AG04449 (cell line): Measurements from ENCODE around the gene ABO.

Source experiments
- CTCF ChIA-PET: fragments of 350-600 bp; formaldehyde crosslinking; extraction: SDS; loops from one replicate; lab custom pipeline; 2021; ENCODE audit warnings: antibody characterized with exemption; lab: Yijun Ruan, JAX
- POLR2A ChIA-PET: fragments of 400-600, 350-600 bp; formaldehyde crosslinking; extraction: SDS; loops from one replicate; lab custom pipeline; 2020; ENCODE audit warnings: antibody characterized with exemption, inconsistent platforms; lab: Yijun Ruan, JAX
- DNase-seq: peaks from one replicate; pipeline ENCODE4 v3.0.0-alpha.2; 2010; ENCODE audit warnings: low read depth, low spot score
- H3K4me3 ChIP-seq: 2 replicates; pipeline ENCODE4 v1.5.1; 2011; ENCODE audit warnings: low read depth, mild to moderate bottlenecking, control low read depth, low read length
- TF ChIP-seq, protein P1 (sequence below): IDR thresholded peaks from one replicate; pipeline ENCODE4 v1.5.1; 2011; ENCODE audit warnings: mild to moderate bottlenecking, moderate library complexity, low read length, control low read depth, inconsistent platforms; ENCODE audit not compliant: insufficient read depth; ENCODE audit errors: missing control alignments

The ABO gene

DNA sequence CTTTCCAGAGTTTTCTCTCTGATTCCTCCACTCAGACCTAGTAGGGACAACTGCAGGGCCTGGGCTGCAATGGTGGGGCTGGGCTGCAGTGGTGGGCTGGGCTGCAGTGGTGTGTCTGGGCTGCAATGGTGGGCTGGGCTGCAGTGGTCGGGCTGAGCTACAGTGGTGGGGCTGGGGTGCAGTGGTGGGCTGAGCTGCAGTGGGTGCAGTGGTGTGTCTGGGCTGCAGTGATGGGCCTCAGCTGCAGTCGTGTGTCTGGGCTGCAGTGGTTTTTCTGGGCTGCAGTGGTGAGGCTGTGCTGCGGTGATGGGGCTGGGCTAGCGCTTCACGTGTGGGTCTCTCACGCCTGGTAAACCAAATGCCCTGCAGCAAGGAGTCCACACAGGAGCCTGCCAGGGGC, 27.4 kb downstream of the ABO start:
- POLR2A ChIA-PET = no interaction called here
- DNase-seq = no peak
- H3K4me3 ChIP-seq = no peak overlapping the region
- CTCF ChIA-PET = interaction anchor here (0.6 to 1.8 kb wide), 3 partner anchors 8 to 67 kb away, joined by 3 to 5 read pairs (median 4); no protein-coding TSS in a partner anchor
- TF ChIP-seq, protein P1, sequence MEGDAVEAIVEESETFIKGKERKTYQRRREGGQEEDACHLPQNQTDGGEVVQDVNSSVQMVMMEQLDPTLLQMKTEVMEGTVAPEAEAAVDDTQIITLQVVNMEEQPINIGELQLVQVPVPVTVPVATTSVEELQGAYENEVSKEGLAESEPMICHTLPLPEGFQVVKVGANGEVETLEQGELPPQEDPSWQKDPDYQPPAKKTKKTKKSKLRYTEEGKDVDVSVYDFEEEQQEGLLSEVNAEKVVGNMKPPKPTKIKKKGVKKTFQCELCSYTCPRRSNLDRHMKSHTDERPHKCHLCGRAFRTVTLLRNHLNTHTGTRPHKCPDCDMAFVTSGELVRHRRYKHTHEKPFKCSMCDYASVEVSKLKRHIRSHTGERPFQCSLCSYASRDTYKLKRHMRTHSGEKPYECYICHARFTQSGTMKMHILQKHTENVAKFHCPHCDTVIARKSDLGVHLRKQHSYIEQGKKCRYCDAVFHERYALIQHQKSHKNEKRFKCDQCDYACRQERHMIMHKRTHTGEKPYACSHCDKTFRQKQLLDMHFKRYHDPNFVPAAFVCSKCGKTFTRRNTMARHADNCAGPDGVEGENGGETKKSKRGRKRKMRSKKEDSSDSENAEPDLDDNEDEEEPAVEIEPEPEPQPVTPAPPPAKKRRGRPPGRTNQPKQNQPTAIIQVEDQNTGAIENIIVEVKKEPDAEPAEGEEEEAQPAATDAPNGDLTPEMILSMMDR = no peak

DNA sequence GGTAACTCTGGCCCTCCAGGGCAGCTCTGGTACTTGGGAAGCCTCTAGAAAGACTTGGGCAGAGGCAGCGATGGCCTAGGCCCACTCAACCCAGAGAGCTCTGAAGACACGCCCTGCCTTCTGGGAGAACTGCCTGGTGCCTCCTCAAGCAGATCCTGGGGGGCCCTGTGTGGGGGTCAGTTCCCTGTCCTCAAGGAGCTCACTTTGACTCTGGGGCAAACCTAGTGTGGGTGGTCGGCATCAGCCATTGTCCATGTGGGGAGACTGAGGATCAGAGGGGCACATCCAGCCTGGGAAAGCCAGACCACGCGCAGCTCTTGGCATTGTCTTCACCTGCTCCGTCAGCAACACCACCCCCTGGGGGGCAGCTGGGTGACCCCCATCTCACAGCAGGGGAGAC, 28.0 kb downstream of the ABO start:
- TF ChIP-seq, protein P1 = no peak
- DNase-seq = no peak
- POLR2A ChIA-PET = no interaction called here
- no peak overlapping the region for H3K4me3 ChIP-seq
- CTCF ChIA-PET = interaction anchor here (1.8 kb wide), 1 partner anchor 66 kb away, joined by 5 read pairs; no protein-coding TSS in a partner anchor

DNA sequence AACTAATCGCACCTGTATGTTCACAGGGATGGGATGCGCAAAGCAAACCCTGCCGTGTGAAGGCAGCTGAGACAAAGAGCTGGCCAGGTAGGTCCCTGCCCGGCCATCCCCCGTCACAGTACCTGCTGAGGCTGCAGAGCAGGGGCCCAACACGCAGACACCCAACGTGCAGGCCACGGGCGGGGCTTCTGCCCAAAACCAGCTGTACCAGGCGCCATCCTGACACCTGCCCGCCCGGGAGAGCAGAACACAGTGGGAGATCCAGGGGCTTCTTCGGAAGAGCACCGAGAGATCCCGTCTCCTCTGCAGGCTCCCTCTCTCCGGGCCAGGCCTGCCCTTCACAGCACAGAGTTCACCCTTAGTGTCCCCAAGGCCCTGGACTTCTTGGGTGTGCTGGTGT, 28.4 kb downstream of the ABO start:
- ChIA-PET POLR2A (no interaction called here), CTCF (interaction anchor here (1.8 kb wide), 1 partner anchor 66 kb away, joined by 5 read pairs; no protein-coding TSS in a partner anchor)
- TF ChIP-seq, protein P1 = no peak
- no peak overlapping the region for H3K4me3 ChIP-seq
- DNase-seq = no peak

DNA sequence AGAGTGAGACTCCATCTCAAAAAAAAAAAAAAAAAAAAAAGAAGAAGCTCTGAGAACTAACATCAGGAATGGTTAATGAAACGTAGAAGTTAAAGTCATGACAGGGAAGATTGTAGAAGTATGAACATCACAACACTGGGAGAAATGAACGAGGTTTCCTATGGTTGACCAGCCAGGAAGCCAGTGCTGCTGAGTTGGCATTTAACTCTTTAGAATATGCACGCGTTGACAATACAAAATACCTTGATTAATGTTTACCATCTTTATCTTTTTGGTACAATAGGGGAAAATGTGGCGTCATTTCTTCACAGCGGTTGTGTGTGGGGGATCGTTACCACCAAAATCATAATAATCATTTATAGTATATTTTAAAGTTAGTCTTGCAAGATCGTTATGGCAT, 32.0 kb downstream of the ABO start:
- DNase-seq = no peak
- ChIA-PET CTCF (no interaction called here), POLR2A (no interaction called here)
- TF ChIP-seq, protein P1 = no peak
- no peak overlapping the region for H3K4me3 ChIP-seq

DNA sequence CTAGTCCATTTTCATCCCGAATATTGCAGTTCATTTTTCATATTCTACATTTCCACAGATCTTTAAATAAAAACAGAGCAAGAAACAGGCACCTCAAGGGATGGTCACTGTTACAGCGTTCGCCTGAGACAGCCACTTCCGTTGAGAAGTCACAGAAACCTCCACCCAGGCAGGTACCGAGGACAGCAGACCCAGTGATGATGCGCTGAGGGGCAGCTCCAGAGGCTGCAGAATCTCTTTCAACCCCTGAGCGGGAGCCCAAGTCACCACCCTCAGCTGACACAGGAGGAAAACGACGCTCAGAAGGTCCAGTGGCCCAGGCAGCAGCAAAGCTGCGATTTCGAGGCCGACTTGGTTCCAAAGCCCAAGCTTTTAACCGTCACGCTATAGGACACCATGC, 32.8 kb downstream of the ABO start:
- CTCF ChIA-PET = no interaction called here
- POLR2A ChIA-PET = no interaction called here
- no peak overlapping the region for H3K4me3 ChIP-seq
- TF ChIP-seq, protein P1 = no peak
- DNase-seq = no peak

DNA sequence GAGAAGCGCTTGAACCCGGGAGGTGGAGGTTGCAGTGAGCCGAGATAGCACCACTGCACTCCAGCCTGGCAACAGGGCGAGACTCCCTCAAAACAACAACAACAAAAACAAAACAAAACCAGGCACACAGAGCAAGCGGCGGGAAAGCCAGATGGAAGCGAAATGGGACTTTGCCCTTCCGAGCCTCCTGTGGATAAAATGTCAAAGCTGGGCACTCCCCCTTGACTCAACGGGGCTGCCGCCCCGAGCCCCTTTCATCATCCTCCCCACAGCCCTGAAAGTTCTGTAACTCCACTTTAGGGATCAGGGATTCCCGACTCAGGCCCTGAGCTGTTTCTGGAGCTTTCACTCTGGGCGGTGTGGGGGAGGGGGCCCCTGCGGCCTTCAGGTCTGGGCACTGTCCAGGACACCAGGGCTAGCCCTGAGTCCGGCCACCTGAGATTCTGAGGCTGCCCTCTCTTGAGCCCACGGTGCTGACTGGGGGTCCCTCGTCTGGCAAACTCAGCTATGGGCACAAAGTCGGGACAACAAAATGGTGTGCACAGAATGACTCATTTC, 35.4 kb downstream of the ABO start:
- TF ChIP-seq, protein P1 = no peak
- POLR2A ChIA-PET = no interaction called here
- H3K4me3 ChIP-seq = no peak overlapping the region
- DNase-seq = no peak
- CTCF ChIA-PET = interaction anchor here (0.8 to 2.6 kb wide), 5 partner anchors 8 to 91 kb away, joined by 3 to 7 read pairs (median 3); no protein-coding TSS in a partner anchor
